H9 (cell line): Measurements from ENCODE around the gene GRB7. TPM values are rescaled to one million over a fixed set of nuclear protein-coding genes. Genes with fewer than 3 reads are reported as not detected.

ENCODE experiments used
- DNase-seq: peaks from one replicate; pipeline ENCODE4 v3.0.0-alpha.2; 2017
- H2AFZ ChIP-seq: one replicate; pipeline ENCODE4 v1.6.1; 2013; ENCODE audit warnings: mild to moderate bottlenecking, low read length, control low read depth, moderate library complexity
- H2AK5ac ChIP-seq: 2 replicates; pipeline ENCODE4 v1.6.1; 2013; ENCODE audit warnings: low read length, control low read depth, mixed read lengths; ENCODE audit not compliant: insufficient read length
- H2BK120ac ChIP-seq: one replicate; pipeline ENCODE4 v1.6.1; 2013; ENCODE audit warnings: low read depth, mild to moderate bottlenecking, low read length, control low read depth, inconsistent platforms; ENCODE audit not compliant: poor library complexity, severe bottlenecking
- H2BK12ac ChIP-seq: 2 replicates; pipeline ENCODE4 v1.6.1; 2013; ENCODE audit warnings: low read length, control low read depth, mixed read lengths, low read depth; ENCODE audit not compliant: insufficient read length
- H2BK15ac ChIP-seq: 2 replicates; pipeline ENCODE4 v1.6.1; 2013; ENCODE audit warnings: low read depth, low read length, control low read depth
- H2BK20ac ChIP-seq: one replicate; pipeline ENCODE4 v1.6.1; 2013; ENCODE audit warnings: low read depth, mild to moderate bottlenecking, low read length, control low read depth, inconsistent platforms; ENCODE audit not compliant: poor library complexity, severe bottlenecking
- H2BK5ac ChIP-seq: 2 replicates; pipeline ENCODE4 v1.6.1; 2013; ENCODE audit warnings: low read length, control low read depth, mixed read lengths; ENCODE audit not compliant: insufficient read length
- H3K14ac ChIP-seq: 2 replicates; pipeline ENCODE4 v1.6.1; 2013; ENCODE audit warnings: low read length, control low read depth; ENCODE audit not compliant: insufficient read depth
- H3K18ac ChIP-seq: 2 replicates; pipeline ENCODE4 v1.6.1; 2013; ENCODE audit warnings: low read depth, mild to moderate bottlenecking, mixed read lengths, low read length, control low read depth; ENCODE audit not compliant: insufficient read length
- H3K23ac ChIP-seq: 2 replicates; pipeline ENCODE4 v1.6.1; 2013; ENCODE audit warnings: low read length, control low read depth, mixed read lengths, low read depth; ENCODE audit not compliant: insufficient read length
- H3K23me2 ChIP-seq: 2 replicates; pipeline ENCODE4 v1.6.1; 2013; ENCODE audit warnings: low read depth, mild to moderate bottlenecking, mixed read lengths, low read length, control low read depth; ENCODE audit not compliant: insufficient read length, poor library complexity, severe bottlenecking
- H3K27ac ChIP-seq: 2 replicates; pipeline ENCODE4 v1.5.1; 2013; ENCODE audit warnings: low read length, control low read depth, mixed read lengths, low read depth; ENCODE audit not compliant: insufficient read length
- H3K27me3 ChIP-seq: 2 replicates; pipeline ENCODE4 v1.6.1; 2013; ENCODE audit warnings: low read length, control low read depth, inconsistent platforms; ENCODE audit not compliant: insufficient read depth
- H3K4ac ChIP-seq: 2 replicates; pipeline ENCODE4 v1.6.1; 2013; ENCODE audit warnings: low read depth, mild to moderate bottlenecking, control low read depth, inconsistent platforms, low read length, moderate library complexity
- H3K4me1 ChIP-seq: 2 replicates; pipeline ENCODE4 v1.6.1; 2013; ENCODE audit warnings: low read length, control low read depth, inconsistent platforms; ENCODE audit not compliant: insufficient read depth
- H3K4me2 ChIP-seq: 2 replicates; pipeline ENCODE4 v1.6.1; 2013; ENCODE audit warnings: low read length, control low read depth, mixed read lengths; ENCODE audit not compliant: insufficient read length, insufficient read depth
- H3K56ac ChIP-seq: 2 replicates; pipeline ENCODE4 v1.6.1; 2013; ENCODE audit warnings: low read depth, mild to moderate bottlenecking, mixed read lengths, low read length, control low read depth; ENCODE audit not compliant: insufficient read length
- H3K79me1 ChIP-seq: 2 replicates; pipeline ENCODE4 v1.6.1; 2013; ENCODE audit warnings: low read depth, mild to moderate bottlenecking, moderate library complexity, low read length, control low read depth, inconsistent platforms; ENCODE audit not compliant: insufficient read depth, poor library complexity, severe bottlenecking
- H3K79me2 ChIP-seq: 2 replicates; pipeline ENCODE4 v1.6.1; 2013; ENCODE audit warnings: low read length, control low read depth, inconsistent platforms; ENCODE audit not compliant: insufficient read depth
- H3K9ac ChIP-seq: 2 replicates; pipeline ENCODE4 v1.6.1; 2013; ENCODE audit warnings: low read length, control low read depth, mixed read lengths; ENCODE audit not compliant: insufficient read length; ENCODE audit errors: extremely low read depth
- H3K9me3 ChIP-seq: one replicate; pipeline ENCODE4 v1.6.1; 2013; ENCODE audit warnings: low read depth, low read length, inconsistent platforms; ENCODE audit not compliant: control insufficient read depth
- H3T11ph ChIP-seq: one replicate; pipeline ENCODE4 v1.6.1; 2013; ENCODE audit warnings: mild to moderate bottlenecking, low read length, control low read depth, inconsistent platforms
- H4K20me1 ChIP-seq: one replicate; pipeline ENCODE4 v1.6.1; 2013; ENCODE audit not compliant: control insufficient read depth, insufficient read length, insufficient read depth
- H4K5ac ChIP-seq: 2 replicates; pipeline ENCODE4 v1.6.1; 2013; ENCODE audit warnings: low read depth, mild to moderate bottlenecking, mixed read lengths, low read length, control low read depth; ENCODE audit not compliant: insufficient read length
- H4K8ac ChIP-seq: replicated peaks from 2 replicates; pipeline ENCODE4 v1.6.1; 2013; ENCODE audit warnings: low read length, control low read depth, mixed read lengths, low read depth; ENCODE audit not compliant: insufficient read length
- H4K91ac ChIP-seq: 2 replicates; pipeline ENCODE4 v1.6.1; 2013; ENCODE audit warnings: low read depth, mild to moderate bottlenecking, moderate library complexity, mixed read lengths, low read length, control low read depth; ENCODE audit not compliant: insufficient read length
- H3K27ac Mint-ChIP-seq, 3 experiments: 2 replicates in 2 of 3; 3 replicates in 1 of 3; pipeline ENCODE4 v1.8.0; 2020 to 2021; ENCODE audit warnings: mixed read lengths in 3 of 3, mild to moderate bottlenecking in 1 of 3, moderate library complexity in 1 of 3
- H3K27me3 Mint-ChIP-seq: 2 replicates; pipeline ENCODE4 v1.8.0; 2021; ENCODE audit warnings: low read depth, mild to moderate bottlenecking, moderate library complexity, mixed read lengths
- H3K36me3 Mint-ChIP-seq, 3 experiments: 2 replicates in 2 of 3; 3 replicates in 1 of 3; pipeline ENCODE4 v1.8.0; 2020 to 2021; ENCODE audit warnings: low read depth in 3 of 3, mixed read lengths in 3 of 3; ENCODE audit not compliant: insufficient read depth in 1 of 3
- H3K4me1 Mint-ChIP-seq, 2 experiments: 2 replicates each; pipeline ENCODE4 v1.8.0; 2020; ENCODE audit warnings: mixed read lengths in 2 of 2
- H3K4me3 Mint-ChIP-seq, 2 experiments: 2 replicates in 1 of 2; 3 replicates in 1 of 2; pipeline ENCODE4 v1.8.0; 2020 to 2021; ENCODE audit warnings: mild to moderate bottlenecking in 2 of 2, mixed read lengths in 2 of 2, moderate library complexity in 1 of 2
- H3K9me3 Mint-ChIP-seq, 2 experiments: 2 replicates in 1 of 2; 3 replicates in 1 of 2; pipeline ENCODE4 v1.8.0; 2020; ENCODE audit warnings: mild to moderate bottlenecking in 2 of 2, mixed read lengths in 2 of 2, moderate library complexity in 1 of 2
- WGBS: extraction: QIAGEN DNeasy Blood & Tissue Kit; methylation state at CpG from one replicate; pipeline ENCODE4 v1.1.7; 2013; ENCODE audit warnings: missing lambda C conversion rate, low lambda C conversion rate, mixed read lengths; ENCODE audit not compliant: insufficient read length; ENCODE audit errors: extremely low coverage; 5-methylcytosine and 5-hydroxymethylcytosine counted together
- total RNA-seq: library from RNA; stranded (reverse); gene quantifications from 2 replicates; pipeline ENCODE4 v1.2.1, GENCODE V29; 2021
- TF ChIP-seq, protein P1 (sequence below): fragments of 200-600 bp; sonication (generic); conservative IDR thresholded peaks from 3 replicates; pipeline ENCODE4 v1.8.0; 2021; ENCODE audit warnings: antibody characterized with exemption, mild to moderate bottlenecking

Gene GRB7
- total RNA-seq, 1 experiment from 2014 or later = 55.0 TPM

GRCh38 chr17:39774047-39774446 is 36.3 kb downstream of the GRB7 start:
- Histone ChIP-seq H3K79me1 (no peaks in the 10 kb centered on the region), H2BK120ac (no peak overlapping the region), H3K18ac (no peak overlapping the region), H4K8ac (no peak overlapping the region), H3K23ac (no peak overlapping the region), H2BK5ac (no peak overlapping the region), H3K56ac (no peak overlapping the region), H2BK15ac (no peak overlapping the region), H2AK5ac (no peak overlapping the region), H4K20me1 (no peaks in the 10 kb centered on the region), H3K27me3 (no peaks in the 10 kb centered on the region), H2BK20ac (no peak overlapping the region), H3T11ph (no peak overlapping the region), H4K5ac (no peak overlapping the region), H3K14ac (no peak overlapping the region; the same call in 1 of the 2 replicates), H2AFZ (no peak overlapping the region), H3K4me2 (no peak overlapping the region), H3K27ac (no peak overlapping the region), H3K23me2 (no peaks in the 10 kb centered on the region), H3K4me1 (no peaks in the 10 kb centered on the region), H3K9ac (no peak overlapping the region), H3K9me3 (no peaks in the 10 kb centered on the region), H3K79me2 (no peaks in the 10 kb centered on the region), H2BK12ac (no peak overlapping the region), H4K91ac (no peak overlapping the region), H3K4ac (no peak overlapping the region)
- no peaks in the 10 kb centered on the region for H3K36me3 Mint-ChIP-seq
- no peaks in the 10 kb centered on the region for H3K9me3 Mint-ChIP-seq
- no peaks in the 10 kb centered on the region; the same call in 1 of the 2 replicates for H3K27me3 Mint-ChIP-seq
- TF ChIP-seq, protein P1, sequence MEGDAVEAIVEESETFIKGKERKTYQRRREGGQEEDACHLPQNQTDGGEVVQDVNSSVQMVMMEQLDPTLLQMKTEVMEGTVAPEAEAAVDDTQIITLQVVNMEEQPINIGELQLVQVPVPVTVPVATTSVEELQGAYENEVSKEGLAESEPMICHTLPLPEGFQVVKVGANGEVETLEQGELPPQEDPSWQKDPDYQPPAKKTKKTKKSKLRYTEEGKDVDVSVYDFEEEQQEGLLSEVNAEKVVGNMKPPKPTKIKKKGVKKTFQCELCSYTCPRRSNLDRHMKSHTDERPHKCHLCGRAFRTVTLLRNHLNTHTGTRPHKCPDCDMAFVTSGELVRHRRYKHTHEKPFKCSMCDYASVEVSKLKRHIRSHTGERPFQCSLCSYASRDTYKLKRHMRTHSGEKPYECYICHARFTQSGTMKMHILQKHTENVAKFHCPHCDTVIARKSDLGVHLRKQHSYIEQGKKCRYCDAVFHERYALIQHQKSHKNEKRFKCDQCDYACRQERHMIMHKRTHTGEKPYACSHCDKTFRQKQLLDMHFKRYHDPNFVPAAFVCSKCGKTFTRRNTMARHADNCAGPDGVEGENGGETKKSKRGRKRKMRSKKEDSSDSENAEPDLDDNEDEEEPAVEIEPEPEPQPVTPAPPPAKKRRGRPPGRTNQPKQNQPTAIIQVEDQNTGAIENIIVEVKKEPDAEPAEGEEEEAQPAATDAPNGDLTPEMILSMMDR = no peak
- DNase-seq = no peak
- no CpG with 5 or more reads among the region's 4 CpGs for WGBS
- H3K4me3 Mint-ChIP-seq = no peak overlapping the region
- no peak overlapping the region for H3K27ac Mint-ChIP-seq
- H3K4me1 Mint-ChIP-seq = peaks cover 7 to 12% of the 10 kb centered on the region in 2 experiments
